Neutrophil (primary cell): ENCODE results near the gene AMDHD1.

Experiments used
- H3K27ac ChIP-seq: fragments of 200-600 bp; sonication (generic); 2 replicates; pipeline ENCODE4 v1.5.1; 2016; ENCODE audit warnings: mild to moderate bottlenecking, moderate library complexity
- H3K27me3 ChIP-seq: fragments of 200-600 bp; sonication (generic); 2 replicates; pipeline ENCODE4 v1.6.0; 2016; ENCODE audit warnings: mild to moderate bottlenecking
- H3K36me3 ChIP-seq: fragments of 200-600 bp; sonication (generic); 2 replicates; pipeline ENCODE4 v1.5.1; 2017
- H3K4me1 ChIP-seq, 2 experiments: fragments of 200-600 bp in 1 of 2; sonication (generic) in 1 of 2; 1 replicate in 1 of 2; 2 replicates in 1 of 2; pipeline versions ENCODE4 v1.5.1 to v1.6.1; 2013 to 2016; ENCODE audit warnings: low read depth in 1 of 2, low read length in 1 of 2, mild to moderate bottlenecking in 1 of 2, moderate library complexity in 1 of 2; ENCODE audit not compliant: control insufficient read depth in 1 of 2, insufficient read depth in 1 of 2
- H3K4me3 ChIP-seq, 2 experiments: fragments of 200-600 bp in 1 of 2; sonication (generic) in 1 of 2; 1 replicate in 1 of 2; 2 replicates in 1 of 2; pipeline ENCODE4 v1.5.1; 2013 to 2016; ENCODE audit warnings: low read depth in 1 of 2, low read length in 1 of 2, mild to moderate bottlenecking in 1 of 2, moderate library complexity in 1 of 2
- H3K9me3 ChIP-seq: fragments of 200-600 bp; sonication (generic); 2 replicates; pipeline ENCODE4 v1.5.1; 2016
- CTCF ChIP-seq: fragments of 200-600 bp; sonication (generic); IDR thresholded peaks from 2 replicates; pipeline ENCODE4 v1.5.1; 2016; ENCODE audit warnings: antibody characterized with exemption

The AMDHD1 gene

GRCh38 chr12:95974358-95974757, 31.2 kb downstream of the AMDHD1 start:
- TF ChIP-seq CTCF, result no peak
- Histone ChIP-seq H3K27ac (no peak overlapping the region), H3K4me1 (no peaks in the 10 kb centered on the region), H3K27me3 (no peaks in the 10 kb centered on the region), H3K4me3 (no peak overlapping the region), H3K36me3 (peaks cover 76% of the 10 kb centered on the region), H3K9me3 (no peaks in the 10 kb centered on the region)

DNA sequence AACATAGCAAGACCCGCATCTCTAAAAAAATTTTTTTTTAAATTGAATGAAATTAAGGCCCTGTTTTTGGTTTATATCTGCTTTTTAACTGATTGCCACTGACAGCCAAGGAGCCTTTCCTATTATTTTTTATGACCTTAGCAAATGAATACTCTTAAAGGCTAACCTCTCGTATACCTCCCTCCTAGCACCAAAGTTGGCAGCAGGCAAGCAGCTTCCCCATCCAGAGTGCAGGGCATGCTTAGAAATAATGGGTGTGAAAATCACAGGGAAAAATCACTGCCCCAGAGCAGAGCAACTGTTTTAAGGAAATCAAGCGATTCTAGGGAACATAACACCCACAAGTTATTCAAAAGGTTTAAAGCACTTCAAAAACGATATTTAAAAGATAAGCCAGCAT, 32.4 kb downstream of the AMDHD1 start:
- no peak overlapping the region for H3K27ac ChIP-seq

DNA sequence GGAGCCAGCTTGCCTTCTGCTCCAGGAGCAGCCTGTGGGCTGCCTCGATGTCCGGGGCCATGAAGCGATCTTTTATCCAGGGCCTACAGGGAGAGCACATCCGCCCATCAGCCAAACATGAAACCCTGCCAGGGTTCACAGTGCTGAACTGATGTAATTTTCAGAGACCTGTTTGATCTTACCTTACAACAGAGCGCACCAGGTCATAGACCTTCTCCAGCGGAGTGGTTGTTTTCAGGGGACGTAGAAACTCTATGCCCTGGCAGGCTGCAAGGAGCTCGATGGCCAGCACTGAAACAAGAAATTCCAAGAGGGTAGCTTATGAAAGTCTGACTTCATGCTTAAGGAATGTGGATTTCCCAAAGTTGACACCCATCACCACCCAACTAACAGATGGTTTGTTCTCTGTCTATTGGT, 33.3 kb downstream of the AMDHD1 start:
- Histone ChIP-seq H3K27ac (no peak overlapping the region), H3K9me3 (no peaks in the 10 kb centered on the region), H3K4me3 (no peak overlapping the region), H3K4me1 (no peaks in the 10 kb centered on the region), H3K27me3 (no peaks in the 10 kb centered on the region), H3K36me3 (peaks cover 96% of the 10 kb centered on the region)
- no peak for TF ChIP-seq CTCF

More for the DNA sequence above, 32.4 kb downstream of the AMDHD1 start:
- Histone ChIP-seq H3K4me3 (no peak overlapping the region), H3K27me3 (no peaks in the 10 kb centered on the region), H3K9me3 (no peaks in the 10 kb centered on the region), H3K4me1 (no peaks in the 10 kb centered on the region), H3K36me3 (peaks cover 87% of the 10 kb centered on the region)
- no peak for TF ChIP-seq CTCF

DNA sequence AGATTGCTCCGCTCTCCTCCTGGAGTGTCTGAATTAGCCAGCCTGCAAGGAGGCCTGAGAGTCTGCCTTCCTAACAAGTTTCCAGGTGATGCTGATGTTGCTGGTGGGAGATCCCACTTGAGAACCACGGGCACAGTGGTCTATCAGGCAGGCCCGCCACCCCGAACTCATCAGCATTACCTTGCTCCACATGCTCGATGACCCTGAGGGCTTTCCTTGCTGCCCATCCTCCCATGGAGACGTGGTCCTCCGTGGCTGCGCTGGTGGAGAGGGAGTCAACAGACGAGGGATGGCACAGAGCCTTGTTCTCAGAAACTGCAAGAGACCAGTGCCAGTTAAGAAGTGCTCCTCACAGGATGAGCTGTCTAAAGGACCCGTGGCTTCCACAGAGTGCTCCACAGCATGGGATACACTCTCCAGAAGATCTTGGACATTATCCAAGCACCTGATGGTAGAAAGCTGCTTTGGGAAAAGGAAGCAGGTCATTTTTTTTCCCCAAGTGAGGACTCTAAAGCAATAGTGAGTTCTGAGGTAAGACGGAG, 34.7 kb downstream of the AMDHD1 start:
- no peak for TF ChIP-seq CTCF
- peaks cover 100% of the 10 kb centered on the region for H3K36me3 ChIP-seq

DNA sequence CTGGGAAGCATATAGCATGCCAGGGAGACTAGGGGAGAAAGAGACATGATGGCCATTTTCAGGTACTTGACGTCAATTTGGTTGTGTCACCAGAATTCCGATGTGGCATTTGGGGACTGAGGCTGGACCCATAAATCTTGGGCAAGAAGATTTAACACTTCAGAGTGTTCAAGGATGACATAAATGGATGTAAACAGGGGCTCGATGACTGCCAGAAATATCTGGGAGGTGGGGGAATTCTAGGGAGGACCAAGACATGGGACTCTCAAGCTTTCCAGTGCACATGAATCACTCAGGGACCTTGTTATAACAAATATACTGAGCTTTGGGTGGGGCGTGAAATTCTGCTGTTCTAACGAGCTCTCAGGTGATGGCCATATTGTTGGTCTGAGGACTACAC, 35.2 kb downstream of the AMDHD1 start:
- no peaks in the 10 kb centered on the region for H3K27me3 ChIP-seq
- no peak overlapping the region for H3K4me3 ChIP-seq
- no peak overlapping the region for H3K27ac ChIP-seq
- peaks cover 100% of the 10 kb centered on the region for H3K36me3 ChIP-seq
- no peaks in the 10 kb centered on the region for H3K4me1 ChIP-seq
- TF ChIP-seq CTCF, result no peak
- no peaks in the 10 kb centered on the region for H3K9me3 ChIP-seq

More for the DNA sequence above, 34.7 kb downstream of the AMDHD1 start:
- Histone ChIP-seq H3K27ac (no peak overlapping the region), H3K27me3 (no peaks in the 10 kb centered on the region), H3K9me3 (no peaks in the 10 kb centered on the region), H3K4me1 (no peaks in the 10 kb centered on the region), H3K4me3 (no peak overlapping the region)

DNA sequence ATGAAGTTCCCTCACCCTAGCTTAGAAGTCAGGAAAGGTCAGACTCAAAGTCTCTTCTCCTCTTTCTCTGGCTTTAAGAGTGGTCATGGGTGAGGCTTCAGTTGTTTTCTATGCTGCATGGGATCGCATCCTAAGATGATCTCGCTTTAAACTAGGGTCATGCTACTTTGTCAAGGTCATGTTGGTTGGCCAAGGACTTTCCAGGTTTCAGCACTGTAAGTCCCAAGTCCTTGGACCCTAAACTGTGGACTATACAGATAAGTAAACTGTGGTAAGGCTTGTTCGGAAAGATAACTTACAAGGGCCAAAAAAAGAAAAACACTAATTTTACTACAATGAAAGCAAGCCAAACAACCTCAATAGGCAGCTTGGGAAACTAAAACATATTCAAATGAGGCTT, 35.6 kb downstream of the AMDHD1 start:
- peaks cover 100% of the 10 kb centered on the region for H3K36me3 ChIP-seq
- TF ChIP-seq CTCF, result no peak
- no peaks in the 10 kb centered on the region for H3K9me3 ChIP-seq
- no peaks in the 10 kb centered on the region for H3K4me1 ChIP-seq
- no peaks in the 10 kb centered on the region for H3K27me3 ChIP-seq
- no peak overlapping the region for H3K4me3 ChIP-seq
- H3K27ac ChIP-seq, result no peak overlapping the region
